ENCODE data around the gene EXOC6. TPM values are rescaled to one million over a fixed set of nuclear protein-coding genes. Genes with fewer than 3 reads are reported as not detected.
A peak's percentile ranks its signal among the peaks of the same experiment; 100 is the strongest.

EXOC6 gene
- total RNA-seq, 1 donor from 2014 or later = 9.0 TPM

DNA sequence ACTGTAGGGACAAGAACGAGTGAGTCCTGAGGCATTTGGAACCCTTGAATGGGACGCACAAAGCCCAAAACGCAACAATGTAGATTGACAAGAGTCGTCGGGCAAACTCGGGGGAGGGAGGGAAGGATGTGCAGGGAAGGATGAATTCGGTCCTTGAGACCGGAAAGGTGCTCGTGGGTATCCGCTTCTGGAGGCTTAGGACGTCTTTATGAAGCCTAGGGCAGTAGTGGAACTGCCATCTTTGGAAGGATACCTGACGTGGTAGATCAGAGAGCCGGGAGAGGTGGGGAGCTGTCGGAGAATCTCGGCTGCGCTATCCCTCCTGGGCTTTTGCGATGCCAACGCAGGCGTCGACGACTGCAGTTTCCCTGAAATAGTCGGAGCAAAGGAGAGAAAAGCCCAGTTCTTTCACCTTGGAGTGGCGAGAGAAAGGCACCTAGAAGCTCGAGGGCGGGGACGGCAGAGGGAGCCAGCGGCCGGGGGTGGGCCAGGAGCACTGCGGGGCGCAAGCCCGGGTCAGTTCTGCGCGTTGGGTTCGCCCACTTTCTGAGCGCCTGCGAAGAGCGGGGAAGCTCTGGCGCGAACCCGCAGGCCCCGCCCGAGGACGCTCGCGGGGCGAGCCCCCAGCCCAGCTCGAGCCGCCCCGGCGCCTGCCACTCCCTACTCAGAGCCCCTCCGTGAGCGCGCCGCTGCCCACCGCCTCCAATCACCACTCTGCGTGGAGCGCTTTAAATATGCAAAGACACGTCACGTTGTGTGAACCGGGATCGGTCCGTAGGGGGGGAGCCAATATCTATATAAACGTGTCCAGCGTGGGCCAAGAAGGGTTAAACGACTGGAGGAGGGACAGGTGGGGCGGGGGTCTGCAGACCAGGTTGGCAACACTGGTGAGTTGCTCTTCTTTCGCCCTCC is 211.9 kb downstream of the EXOC6 start, which contains the start of gene CYP26C1:
Gene CYP26C1 (plus strand): TSS at position 824 of the 912 bp plus-strand sequence. CDS start 466 bp downstream, outside the sequence.
- TF ChIP-seq CTCF (conservative IDR thresholded peaks at IDR 0.05) = no peak
- DNase-seq (ENCODE audit: extremely low spot score, unreplicated experiment) = no peak
- peak within 1 kb of the TSS; percentile 34 for H3K4me3 Mint-ChIP-seq
- no peak within 1 kb of the TSS for H3K27ac Mint-ChIP-seq
- H3K4me1 Mint-ChIP-seq (ENCODE audit: unreplicated experiment) = no peaks in the 10 kb centered on the region
- H3K36me3 Mint-ChIP-seq = peaks cover 21% of the 10 kb centered on the region
- no peaks in the 10 kb centered on the region for H3K9me3 Mint-ChIP-seq
- H3K27me3 Mint-ChIP-seq = peaks cover 64% of the 10 kb centered on the region

GRCh38 chr10:93060887-93061593 is 212.7 kb downstream of the EXOC6 start:
- Mint-ChIP-seq H3K36me3 (peaks cover 21% of the 10 kb centered on the region), H3K4me1 (ENCODE audit: unreplicated experiment) (no peaks in the 10 kb centered on the region), H3K27ac (no peak overlapping the region), H3K27me3 (peaks cover 66% of the 10 kb centered on the region), H3K4me3 (no peak overlapping the region), H3K9me3 (no peaks in the 10 kb centered on the region)
- TF ChIP-seq CTCF (conservative IDR thresholded peaks at IDR 0.05) = no peak
- no peak for DNase-seq (ENCODE audit: extremely low spot score, unreplicated experiment)

DNA sequence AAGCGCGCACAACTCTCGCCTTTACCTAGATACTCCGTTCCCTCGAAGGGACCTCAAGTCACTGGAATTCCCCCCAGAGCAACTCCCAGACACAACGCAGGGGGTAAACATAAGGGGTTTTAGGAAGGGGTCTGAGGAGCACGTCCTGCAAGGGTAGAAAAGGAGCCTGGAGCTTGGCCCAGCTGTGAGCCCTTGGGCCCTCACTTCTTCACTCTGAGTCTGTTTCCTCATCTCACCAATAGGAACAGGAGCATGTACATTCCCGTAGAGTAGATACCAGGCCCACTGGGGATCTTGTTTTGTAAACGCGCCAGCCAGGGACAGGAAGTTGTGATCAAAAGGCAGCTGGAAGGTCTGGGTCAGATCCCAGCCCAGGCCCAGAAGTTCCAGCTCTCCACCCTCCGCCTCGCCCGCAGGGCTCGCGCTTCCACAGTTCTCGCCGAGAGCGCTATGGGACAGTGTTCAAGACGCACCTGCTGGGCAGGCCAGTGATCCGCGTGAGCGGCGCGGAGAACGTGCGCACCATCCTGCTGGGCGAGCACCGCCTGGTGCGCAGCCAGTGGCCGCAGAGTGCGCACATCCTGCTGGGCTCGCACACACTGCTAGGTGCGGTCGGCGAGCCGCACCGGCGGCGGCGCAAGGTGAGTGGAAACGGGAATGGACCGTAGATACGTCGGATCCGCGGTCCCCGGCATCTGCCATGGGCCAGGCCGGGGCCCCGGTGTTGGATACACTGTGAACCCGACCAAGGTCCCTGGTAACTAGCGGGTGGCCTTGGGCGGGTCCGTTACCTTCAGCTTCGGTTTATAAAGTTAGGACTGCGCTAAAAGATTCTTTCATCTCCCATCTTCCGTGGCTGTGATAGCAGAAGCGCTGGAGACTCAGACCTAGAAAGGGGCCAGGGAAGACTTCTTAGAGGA is 213.5 kb downstream of the EXOC6 start:
- no peak for TF ChIP-seq CTCF (conservative IDR thresholded peaks at IDR 0.05)
- H3K4me3 Mint-ChIP-seq = peak overlapping the region; percentile 77

GRCh38 chr10:93062514-93063143 is 214.3 kb downstream of the EXOC6 start:
- peak overlapping the region; percentile 77 for H3K4me3 Mint-ChIP-seq
- H3K4me1 Mint-ChIP-seq (ENCODE audit: unreplicated experiment) = peaks cover 4% of the 10 kb centered on the region
- H3K27ac Mint-ChIP-seq = no peak overlapping the region
- peak; percentile 75 for TF ChIP-seq CTCF (conservative IDR thresholded peaks at IDR 0.05)
- H3K36me3 Mint-ChIP-seq = peaks cover 21% of the 10 kb centered on the region
- peaks cover 76% of the 10 kb centered on the region for H3K27me3 Mint-ChIP-seq
- DNase-seq (ENCODE audit: extremely low spot score, unreplicated experiment) = no peak
- H3K9me3 Mint-ChIP-seq = no peaks in the 10 kb centered on the region

More for the DNA sequence above, 213.5 kb downstream of the EXOC6 start:
- no peaks in the 10 kb centered on the region for H3K9me3 Mint-ChIP-seq
- no peak overlapping the region for H3K27ac Mint-ChIP-seq
- peaks cover 71% of the 10 kb centered on the region for H3K27me3 Mint-ChIP-seq
- peaks cover 21% of the 10 kb centered on the region for H3K36me3 Mint-ChIP-seq
- no peak for DNase-seq (ENCODE audit: extremely low spot score, unreplicated experiment)
- H3K4me1 Mint-ChIP-seq (ENCODE audit: unreplicated experiment) = no peaks in the 10 kb centered on the region
